GM12878 (cell line): ENCODE measurements around the gene CD48.

Experiments
- CHD2 ChIP-seq: IDR thresholded peaks from 2 replicates; pipeline ENCODE4 v1.6.1; 2011; ENCODE audit warnings: low read depth, low read length, improper control_type of control experiment, borderline replicate concordance
- CTCF ChIP-seq, 3 experiments: IDR thresholded peaks in 2 of 3; conservative IDR thresholded peaks in 1 of 3; 2 replicates each; pipeline ENCODE4 v1.5.1; 2011; ENCODE audit warnings: low read depth in 3 of 3, low read length in 3 of 3, mild to moderate bottlenecking in 3 of 3, control low read depth in 2 of 3, moderate library complexity in 2 of 3, inconsistent platforms in 1 of 3, mixed read lengths in 1 of 3; ENCODE audit not compliant: control insufficient read depth in 2 of 3, insufficient read depth in 1 of 3; ENCODE audit errors: extremely low read depth in 1 of 3
- ELK1 ChIP-seq: IDR thresholded peaks from 2 replicates; pipeline ENCODE4 v1.6.1; 2012; ENCODE audit warnings: low read depth, low read length, improper control_type of control experiment
- EZH2 ChIP-seq: IDR thresholded peaks from 2 replicates; pipeline ENCODE4 v1.6.1; 2012; ENCODE audit warnings: low read depth, mild to moderate bottlenecking, control low read depth, inconsistent platforms, low read length, borderline replicate concordance; ENCODE audit not compliant: control insufficient read depth
- GATAD2B ChIP-seq: fragments of 450-650 bp; conservative IDR thresholded peaks from 2 replicates; pipeline ENCODE4 v1.6.1; 2017; ENCODE audit warnings: low read depth, mild to moderate bottlenecking, moderate library complexity
- JUND ChIP-seq: IDR thresholded peaks from 2 replicates; pipeline ENCODE4 v1.6.1; 2012; ENCODE audit warnings: low read depth, mild to moderate bottlenecking, low read length, improper control_type of control experiment, moderate library complexity
- MEF2A ChIP-seq: IDR thresholded peaks from 2 replicates; pipeline ENCODE4 v1.6.1; 2011; ENCODE audit warnings: low read depth, mild to moderate bottlenecking, low read length, moderate library complexity; ENCODE audit not compliant: insufficient read depth
- NBN ChIP-seq: fragments of 450-650 bp; IDR thresholded peaks from 2 replicates; pipeline ENCODE4 v1.6.1; 2016
- POLR2AphosphoS5 ChIP-seq: IDR thresholded peaks from 2 replicates; pipeline ENCODE4 v1.6.1; 2011; ENCODE audit warnings: mild to moderate bottlenecking, low read length, inconsistent platforms
- RCOR1 ChIP-seq: conservative IDR thresholded peaks from 2 replicates; pipeline ENCODE4 v1.6.1; 2012; ENCODE audit warnings: low read depth, low read length, improper control_type of control experiment
- YY1 ChIP-seq: IDR thresholded peaks from 2 replicates; pipeline ENCODE4 v1.6.1; 2011; ENCODE audit warnings: low read depth, mild to moderate bottlenecking, low read length
- TF ChIP-seq, protein P1 (sequence below): fragments of 150-350 bp; IDR thresholded peaks from 2 replicates; pipeline ENCODE4 v1.6.1; 2016; ENCODE audit warnings: low read depth, low read length

DNA sequence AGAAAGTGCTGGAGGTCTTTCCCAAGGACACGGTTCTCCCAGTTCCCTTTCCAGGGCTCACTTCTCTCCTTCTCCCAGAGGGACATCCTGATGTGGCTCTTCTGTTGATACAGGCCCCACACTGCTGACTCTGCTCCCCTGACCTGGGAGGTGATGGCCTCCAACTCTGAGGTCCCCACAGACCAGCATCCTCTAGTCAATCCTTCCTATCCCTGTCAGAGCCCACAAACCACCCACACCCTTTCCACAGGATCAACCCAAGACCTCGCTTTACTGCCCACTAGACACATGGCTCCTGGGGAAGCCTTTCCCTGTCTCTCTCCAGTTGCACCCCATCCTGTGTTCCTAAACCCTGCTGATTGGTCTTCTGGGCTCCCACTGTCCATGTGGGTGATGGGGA is 39.0 kb upstream of the CD48 start:
- TF ChIP-seq CTCF (IDR thresholded peaks at IDR 0.05 in 2 of 3, conservative IDR thresholded peaks at IDR 0.05 in 1 of 3; ENCODE audit: control insufficient read depth in 2 of 3, extremely low read depth in 1 of 3, insufficient read depth in 1 of 3, low read depth in 3 of 3, low read length in 3 of 3) (no peak), EZH2 (no peak), POLR2AphosphoS5 (no peak), MEF2A (no peak), NBN (no peak), GATAD2B (no peak), RCOR1 (no peak), CHD2 (no peak), ELK1 (no peak), JUND (no peak), YY1 (no peak)
- TF ChIP-seq, protein P1, sequence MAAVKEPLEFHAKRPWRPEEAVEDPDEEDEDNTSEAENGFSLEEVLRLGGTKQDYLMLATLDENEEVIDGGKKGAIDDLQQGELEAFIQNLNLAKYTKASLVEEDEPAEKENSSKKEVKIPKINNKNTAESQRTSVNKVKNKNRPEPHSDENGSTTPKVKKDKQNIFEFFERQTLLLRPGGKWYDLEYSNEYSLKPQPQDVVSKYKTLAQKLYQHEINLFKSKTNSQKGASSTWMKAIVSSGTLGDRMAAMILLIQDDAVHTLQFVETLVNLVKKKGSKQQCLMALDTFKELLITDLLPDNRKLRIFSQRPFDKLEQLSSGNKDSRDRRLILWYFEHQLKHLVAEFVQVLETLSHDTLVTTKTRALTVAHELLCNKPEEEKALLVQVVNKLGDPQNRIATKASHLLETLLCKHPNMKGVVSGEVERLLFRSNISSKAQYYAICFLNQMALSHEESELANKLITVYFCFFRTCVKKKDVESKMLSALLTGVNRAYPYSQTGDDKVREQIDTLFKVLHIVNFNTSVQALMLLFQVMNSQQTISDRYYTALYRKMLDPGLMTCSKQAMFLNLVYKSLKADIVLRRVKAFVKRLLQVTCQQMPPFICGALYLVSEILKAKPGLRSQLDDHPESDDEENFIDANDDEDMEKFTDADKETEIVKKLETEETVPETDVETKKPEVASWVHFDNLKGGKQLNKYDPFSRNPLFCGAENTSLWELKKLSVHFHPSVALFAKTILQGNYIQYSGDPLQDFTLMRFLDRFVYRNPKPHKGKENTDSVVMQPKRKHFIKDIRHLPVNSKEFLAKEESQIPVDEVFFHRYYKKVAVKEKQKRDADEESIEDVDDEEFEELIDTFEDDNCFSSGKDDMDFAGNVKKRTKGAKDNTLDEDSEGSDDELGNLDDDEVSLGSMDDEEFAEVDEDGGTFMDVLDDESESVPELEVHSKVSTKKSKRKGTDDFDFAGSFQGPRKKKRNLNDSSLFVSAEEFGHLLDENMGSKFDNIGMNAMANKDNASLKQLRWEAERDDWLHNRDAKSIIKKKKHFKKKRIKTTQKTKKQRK, result no peak
